Natural killer cell (primary cell): ENCODE results near the gene FCRLA. TPM values are rescaled to one million over a fixed set of nuclear protein-coding genes. Genes with fewer than 3 reads are reported as not detected.

Source experiments
- ATAC-seq, 3 donors: fragments of 150-1000 bp in 2 of 3; fragments of 200-7000 bp in 1 of 3; cut with Tn5 transposase; 1 replicate in 1 of 3; 2 replicates in 2 of 3; pipeline ENCODE4 v1.10.0; 2021; ENCODE audit warnings: mild to moderate bottlenecking in 2 of 3, moderate library complexity in 2 of 3
- DNase-seq, 2 donors: peaks; one replicate each; pipeline versions ENCODE4 v3.0.0 to v3.0.0-alpha.2; 2013 to 2021; ENCODE audit warnings: mixed read lengths in 1 of 2
- H3K27ac ChIP-seq: one replicate; pipeline ENCODE4 v1.5.1; 2013; ENCODE audit warnings: mild to moderate bottlenecking, low read length
- H3K27me3 ChIP-seq: one replicate; pipeline ENCODE4 v1.6.1; 2013; ENCODE audit warnings: low read length; ENCODE audit not compliant: control insufficient read depth, insufficient read depth
- H3K36me3 ChIP-seq: one replicate; pipeline ENCODE4 v1.6.1; 2013; ENCODE audit warnings: low read length; ENCODE audit not compliant: control insufficient read depth, insufficient read depth
- H3K4me1 ChIP-seq: one replicate; pipeline ENCODE4 v1.6.1; 2013; ENCODE audit warnings: low read length; ENCODE audit not compliant: control insufficient read depth, insufficient read depth
- H3K4me3 ChIP-seq: one replicate; pipeline ENCODE4 v1.5.1; 2013; ENCODE audit warnings: low read length
- H3K9me3 ChIP-seq: one replicate; pipeline ENCODE4 v1.6.1; 2013; ENCODE audit warnings: low read length; ENCODE audit not compliant: control insufficient read depth, insufficient read depth
- H3K27ac Mint-ChIP-seq, 2 donors: one replicate each; pipeline ENCODE4 v1.8.0; 2022; ENCODE audit warnings: mild to moderate bottlenecking in 2 of 2, mixed read lengths in 2 of 2, moderate library complexity in 1 of 2
- H3K27me3 Mint-ChIP-seq, 2 donors: one replicate each; pipeline ENCODE4 v1.8.0; 2022; ENCODE audit warnings: low read depth in 2 of 2, mixed read lengths in 2 of 2
- H3K36me3 Mint-ChIP-seq: one replicate; pipeline ENCODE4 v1.8.0; 2022; ENCODE audit warnings: mixed read lengths
- H3K4me1 Mint-ChIP-seq, 2 donors: one replicate each; pipeline ENCODE4 v1.8.0; 2022; ENCODE audit warnings: mixed read lengths in 2 of 2
- H3K4me3 Mint-ChIP-seq: one replicate; pipeline ENCODE4 v1.8.0; 2022; ENCODE audit warnings: mild to moderate bottlenecking, moderate library complexity, mixed read lengths
- H3K9me3 Mint-ChIP-seq, 2 donors: one replicate each; pipeline ENCODE4 v1.8.0; 2022; ENCODE audit warnings: mixed read lengths in 2 of 2
- CTCF ChIP-seq: fragments of 200-600 bp; IDR thresholded peaks from one replicate; pipeline ENCODE4 v1.8.0; 2022; ENCODE audit warnings: antibody characterized with exemption
- WGBS: methylation state at CpG from one replicate; pipeline ENCODE4 v1.1.7; 2013; ENCODE audit warnings: missing lambda C conversion rate; ENCODE audit not compliant: insufficient coverage; 5-methylcytosine and 5-hydroxymethylcytosine counted together
- intact Hi-C: fragments of 100-400 bp; cut with micrococcal nuclease; formaldehyde crosslinking; loops from one replicate; pipeline ENCODE4 v1.14.2; 2022
- total RNA-seq, 4 donors: library from RNA; stranded (reverse); fragments of 120-200 nt in 1 of 4; gene quantifications; one replicate each; pipeline versions ENCODE4 v1.2.3 to v1.2.4, GENCODE V29; 2013 to 2022

The FCRLA gene
- total RNA-seq, 3 donors from 2014 or later (not counting 1 experiment from before 2014, with no cell fraction given), result 0.41 to 0.90 (median 0.80) TPM

GRCh38 chr1:161710560-161710959 lies 3.5 kb downstream of the FCRLA start:
- Mint-ChIP-seq H3K27me3 (peaks cover 0 to 4% of the 10 kb centered on the region in 2 donors), H3K4me1 (no peaks in the 10 kb centered on the region), H3K36me3 (no peaks in the 10 kb centered on the region), H3K9me3 (no peaks in the 10 kb centered on the region), H3K27ac (no peak overlapping the region), H3K4me3 (no peak overlapping the region)
- Histone ChIP-seq H3K27ac (no peak overlapping the region), H3K4me3 (no peak overlapping the region), H3K27me3 (no peaks in the 10 kb centered on the region), H3K36me3 (no peaks in the 10 kb centered on the region), H3K9me3 (no peaks in the 10 kb centered on the region), H3K4me1 (no peaks in the 10 kb centered on the region)
- DNase-seq (no peak), ATAC-seq (no peak)
- no peak for TF ChIP-seq CTCF
- intact Hi-C loops, result no loop called here
- WGBS, result 86% methylated on average over 4 of the region's 4 CpGs

GRCh38 chr1:161718559-161719324 lies 11.7 kb downstream of the FCRLA start:
- Histone ChIP-seq H3K36me3 (no peaks in the 10 kb centered on the region), H3K4me3 (no peak overlapping the region), H3K27ac (no peak overlapping the region), H3K4me1 (peaks cover 7% of the 10 kb centered on the region), H3K9me3 (no peaks in the 10 kb centered on the region), H3K27me3 (no peaks in the 10 kb centered on the region)
- intact Hi-C loops, result no loop called here
- TF ChIP-seq CTCF, result no peak
- WGBS, result 48% methylated on average over 6 of the region's 8 CpGs
- ATAC-seq, result no peak
- DNase-seq, result no peak
- Mint-ChIP-seq H3K27me3 (peaks cover 0 to 8% of the 10 kb centered on the region in 2 donors), H3K4me1 (peaks cover 12 to 34% of the 10 kb centered on the region in 2 donors), H3K27ac (peak overlapping the region in 1 of 2 donors; percentile 31), H3K36me3 (no peaks in the 10 kb centered on the region), H3K9me3 (no peaks in the 10 kb centered on the region), H3K4me3 (no peak overlapping the region)

DNA sequence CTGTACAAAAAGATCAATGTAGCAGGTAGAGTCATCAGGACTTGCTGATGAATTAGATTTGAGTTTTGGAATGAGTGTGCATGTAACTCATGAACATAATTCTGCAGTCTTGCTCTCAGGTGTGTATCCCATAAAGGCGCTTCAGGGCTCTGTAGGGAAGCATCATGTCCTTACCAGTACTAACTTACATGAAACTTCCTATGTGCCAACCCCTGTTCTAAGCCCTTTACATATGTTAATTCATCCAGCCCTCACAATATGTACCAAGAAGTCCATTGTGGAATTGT lies 12.2 kb downstream of the FCRLA start:
- Histone ChIP-seq H3K27ac (no peak overlapping the region), H3K4me3 (no peak overlapping the region), H3K27me3 (no peaks in the 10 kb centered on the region), H3K4me1 (peaks cover 7% of the 10 kb centered on the region), H3K9me3 (no peaks in the 10 kb centered on the region), H3K36me3 (no peaks in the 10 kb centered on the region)
- ATAC-seq, result no peak
- no peak for TF ChIP-seq CTCF
- intact Hi-C loops, result no loop called here
- WGBS, result 100% methylated on average over 1 of the region's 1 CpG
- no peaks in the 10 kb centered on the region for H3K9me3 Mint-ChIP-seq
- no peaks in the 10 kb centered on the region for H3K36me3 Mint-ChIP-seq
- no peak overlapping the region for H3K4me3 Mint-ChIP-seq
- H3K4me1 Mint-ChIP-seq, result peaks cover 17 to 39% of the 10 kb centered on the region in 2 donors
- peak overlapping the region in 1 of 2 donors; percentile 31 for H3K27ac Mint-ChIP-seq
- DNase-seq, result no peak
- H3K27me3 Mint-ChIP-seq, result peaks cover 0 to 8% of the 10 kb centered on the region in 2 donors

- no peak for DNase-seq
- Histone ChIP-seq H3K27me3 (no peaks in the 10 kb centered on the region), H3K4me1 (peaks cover 15% of the 10 kb centered on the region), H3K9me3 (no peaks in the 10 kb centered on the region), H3K36me3 (no peaks in the 10 kb centered on the region), H3K4me3 (no peak overlapping the region), H3K27ac (no peak overlapping the region)
- intact Hi-C loops, result loop anchor here (10.0 kb wide), 1 partner anchor 176 kb away; the partner anchor contains the start of gene FCGR3A
- TF ChIP-seq CTCF, result no peak
- ATAC-seq, result no peak
- H3K27me3 Mint-ChIP-seq, result peaks cover 0 to 3% of the 10 kb centered on the region in 2 donors
- H3K4me1 Mint-ChIP-seq, result peaks cover 26 to 49% of the 10 kb centered on the region in 2 donors
- H3K27ac Mint-ChIP-seq, result no peak overlapping the region
- no peaks in the 10 kb centered on the region for H3K36me3 Mint-ChIP-seq
- 93% methylated on average over 1 of the region's 1 CpG for WGBS
- no peak overlapping the region for H3K4me3 Mint-ChIP-seq
- H3K9me3 Mint-ChIP-seq, result no peaks in the 10 kb centered on the region
These were observed 13.4 kb downstream of the FCRLA start for GRCh38 chr1:161720422-161720821.
